ENCODE results near the gene WWOX.

WWOX gene

DNA sequence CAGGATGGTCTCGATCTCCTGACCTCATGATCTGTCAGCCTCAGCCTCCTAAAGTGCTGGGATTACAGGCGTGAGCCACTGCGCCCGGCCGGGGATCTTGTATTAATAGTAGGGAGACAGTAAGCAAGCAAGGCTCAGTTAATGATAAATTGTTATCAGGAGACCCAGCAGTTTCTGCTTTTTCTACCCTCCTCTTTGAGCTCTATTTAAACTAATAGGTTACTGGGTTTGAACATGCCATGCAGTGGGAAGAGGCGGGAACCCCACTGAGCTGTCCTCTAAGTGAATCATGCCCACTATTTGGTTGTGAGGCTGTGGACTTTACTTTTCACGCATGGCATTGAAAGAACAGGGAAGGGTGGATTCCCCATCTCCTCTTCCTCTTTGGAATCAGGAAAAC is 223.9 kb downstream of the WWOX start:
- H3K27me3 ChIP-seq, result no peaks in the 10 kb centered on the region
- H3K4me1 ChIP-seq, result peaks cover 0 to 6% (median under 1%) of the 10 kb centered on the region in 4 donors
- no peaks in the 10 kb centered on the region for H3K36me3 ChIP-seq
- H3K27ac ChIP-seq, result no peak overlapping the region
- H3K4me3 ChIP-seq, result no peak overlapping the region
- no peak for DNase-seq
- intact Hi-C loops (cut with DNase I; ENCODE audit: low total_unique reads), result no loop called here
- TF ChIP-seq, protein P1, sequence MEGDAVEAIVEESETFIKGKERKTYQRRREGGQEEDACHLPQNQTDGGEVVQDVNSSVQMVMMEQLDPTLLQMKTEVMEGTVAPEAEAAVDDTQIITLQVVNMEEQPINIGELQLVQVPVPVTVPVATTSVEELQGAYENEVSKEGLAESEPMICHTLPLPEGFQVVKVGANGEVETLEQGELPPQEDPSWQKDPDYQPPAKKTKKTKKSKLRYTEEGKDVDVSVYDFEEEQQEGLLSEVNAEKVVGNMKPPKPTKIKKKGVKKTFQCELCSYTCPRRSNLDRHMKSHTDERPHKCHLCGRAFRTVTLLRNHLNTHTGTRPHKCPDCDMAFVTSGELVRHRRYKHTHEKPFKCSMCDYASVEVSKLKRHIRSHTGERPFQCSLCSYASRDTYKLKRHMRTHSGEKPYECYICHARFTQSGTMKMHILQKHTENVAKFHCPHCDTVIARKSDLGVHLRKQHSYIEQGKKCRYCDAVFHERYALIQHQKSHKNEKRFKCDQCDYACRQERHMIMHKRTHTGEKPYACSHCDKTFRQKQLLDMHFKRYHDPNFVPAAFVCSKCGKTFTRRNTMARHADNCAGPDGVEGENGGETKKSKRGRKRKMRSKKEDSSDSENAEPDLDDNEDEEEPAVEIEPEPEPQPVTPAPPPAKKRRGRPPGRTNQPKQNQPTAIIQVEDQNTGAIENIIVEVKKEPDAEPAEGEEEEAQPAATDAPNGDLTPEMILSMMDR (IDR thresholded peaks at IDR 0.05), result no peak
- no peaks in the 10 kb centered on the region for H3K9me3 ChIP-seq

DNA sequence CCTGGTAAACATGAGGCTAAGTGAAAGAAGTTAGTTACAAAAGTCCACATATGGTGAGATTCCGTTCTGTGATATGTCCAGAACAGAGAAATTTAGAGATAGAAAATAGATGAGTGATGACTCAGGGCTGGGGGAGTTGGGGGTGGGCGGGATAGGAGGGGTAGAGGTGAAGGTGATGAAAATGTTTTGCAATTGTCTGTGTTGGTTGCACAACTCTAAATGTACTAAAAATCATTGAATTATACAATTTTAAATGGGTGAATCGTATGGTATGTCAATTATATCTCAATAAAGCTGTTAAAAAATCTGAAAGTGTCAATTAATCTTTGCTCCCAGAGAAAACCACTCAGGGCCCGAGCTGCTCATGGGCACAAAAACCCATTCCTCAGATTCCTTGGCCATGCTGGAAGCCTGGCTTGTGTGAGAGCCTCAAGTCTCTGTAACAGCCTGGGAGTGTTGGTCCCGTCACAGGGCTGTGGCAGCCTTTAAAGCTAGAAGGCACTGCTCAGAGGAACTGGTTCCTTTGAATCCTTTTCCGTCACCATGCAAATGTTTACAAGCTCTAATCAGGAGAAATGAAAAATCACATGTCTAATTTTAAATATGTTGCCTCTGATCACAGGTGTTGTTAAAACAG is 225.3 kb downstream of the WWOX start:
- Histone ChIP-seq H3K36me3 (no peaks in the 10 kb centered on the region), H3K4me3 (no peak overlapping the region), H3K27ac (no peak overlapping the region), H3K4me1 (peaks cover 0 to 3% (median 0%) of the 10 kb centered on the region in 4 donors), H3K9me3 (no peaks in the 10 kb centered on the region), H3K27me3 (no peaks in the 10 kb centered on the region)
- DNase-seq, result no peak
- intact Hi-C loops (cut with DNase I; ENCODE audit: low total_unique reads), result no loop called here
- TF ChIP-seq, protein P1 (IDR thresholded peaks at IDR 0.05), result no peak

DNA sequence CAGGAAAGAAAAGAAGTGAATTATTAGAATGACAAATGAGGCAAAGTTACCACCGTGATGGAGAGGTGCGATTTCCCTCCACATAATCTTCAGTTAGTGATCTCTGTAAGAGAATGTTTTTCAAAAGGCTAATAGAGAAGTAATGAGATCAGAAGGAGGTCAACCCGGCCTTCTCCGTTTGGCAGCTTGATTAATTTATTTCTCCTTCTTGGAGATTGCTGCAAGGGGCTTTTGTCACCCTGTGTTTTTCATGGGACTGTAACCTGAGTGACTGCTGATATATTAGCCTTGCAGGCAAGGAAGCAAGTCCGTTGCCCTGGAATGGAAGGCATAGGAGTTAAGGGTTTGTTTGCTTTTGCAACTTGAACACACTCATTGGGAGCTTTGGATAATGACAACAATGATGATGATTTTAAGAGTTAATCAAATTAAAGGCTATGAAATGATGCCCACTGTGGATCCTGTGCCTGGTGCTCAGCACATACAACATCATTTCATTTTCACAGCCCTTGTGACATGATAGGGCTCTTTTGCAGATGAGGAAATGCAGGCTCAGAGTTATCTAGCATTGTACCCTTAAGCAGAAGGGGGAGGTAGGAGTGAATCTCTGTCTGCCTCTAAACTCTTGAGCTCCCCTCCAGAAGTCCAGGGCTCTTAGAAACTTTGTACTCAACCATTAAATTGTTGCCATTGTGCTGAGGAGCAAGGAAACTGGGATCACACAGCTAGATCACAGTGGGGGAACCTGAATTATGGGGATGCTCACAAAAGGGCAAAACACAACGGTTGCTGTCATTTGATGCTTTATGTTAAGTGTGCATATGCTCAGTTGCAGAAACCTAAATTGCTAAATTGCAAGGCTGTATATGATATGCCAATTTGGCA is 226.3 kb downstream of the WWOX start:
- no peaks in the 10 kb centered on the region for H3K9me3 ChIP-seq
- no peaks in the 10 kb centered on the region for H3K36me3 ChIP-seq
- H3K27ac ChIP-seq, result no peak overlapping the region
- no peaks in the 10 kb centered on the region for H3K27me3 ChIP-seq
- intact Hi-C loops (cut with DNase I; ENCODE audit: low total_unique reads), result no loop called here
- peaks cover 0 to 3% (median 0%) of the 10 kb centered on the region in 4 donors for H3K4me1 ChIP-seq
- TF ChIP-seq, protein P1 (IDR thresholded peaks at IDR 0.05), result no peak
- H3K4me3 ChIP-seq, result no peak overlapping the region
- no peak for DNase-seq

DNA sequence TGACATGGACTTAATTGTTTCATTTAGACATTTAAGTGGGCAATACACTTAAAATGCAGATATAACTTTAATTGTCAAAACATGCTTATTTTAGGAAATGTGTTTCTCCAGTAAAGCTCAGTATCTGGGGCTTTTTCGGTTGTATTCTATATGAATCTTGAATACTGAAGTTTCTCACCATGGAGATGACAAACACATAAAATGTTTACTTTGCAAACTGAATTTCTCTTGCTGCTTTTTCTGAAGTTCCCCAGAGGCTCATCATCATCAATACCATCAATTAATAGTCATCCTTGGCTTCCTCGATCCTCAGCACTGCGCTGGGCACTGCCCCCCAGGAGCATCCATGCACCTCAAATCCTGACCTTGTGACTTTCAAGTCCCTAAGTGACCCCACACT is 227.3 kb downstream of the WWOX start:
- intact Hi-C loops (cut with DNase I; ENCODE audit: low total_unique reads), result no loop called here
- DNase-seq, result no peak
- TF ChIP-seq, protein P1 (IDR thresholded peaks at IDR 0.05), result no peak
- Histone ChIP-seq H3K4me1 (peaks cover 0 to 4% (median 0%) of the 10 kb centered on the region in 4 donors), H3K36me3 (no peaks in the 10 kb centered on the region), H3K9me3 (no peaks in the 10 kb centered on the region), H3K4me3 (no peak overlapping the region), H3K27me3 (no peaks in the 10 kb centered on the region), H3K27ac (no peak overlapping the region)

DNA sequence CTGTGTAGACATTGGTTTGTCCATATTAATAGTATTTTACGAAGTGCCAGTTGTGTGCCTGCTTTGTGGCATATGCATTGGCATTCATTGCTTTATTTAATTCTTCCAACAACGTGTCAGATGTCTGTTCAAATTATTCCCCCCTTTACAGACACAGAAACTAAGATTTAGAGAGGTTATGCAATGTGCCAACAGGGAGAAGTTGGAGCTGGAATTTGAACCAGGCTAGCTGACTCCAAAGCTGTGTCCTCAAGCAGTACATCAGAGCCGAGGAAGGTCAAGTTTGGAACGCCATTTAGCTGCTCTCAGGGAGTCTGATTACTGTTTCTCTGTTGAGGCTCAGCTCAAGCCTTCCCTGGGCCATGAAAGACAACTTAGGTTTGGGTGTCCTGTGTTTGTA is 232.3 kb downstream of the WWOX start:
- no peaks in the 10 kb centered on the region for H3K36me3 ChIP-seq
- peak overlapping the region in 1 of 2 donors; percentile 45 for H3K27ac ChIP-seq
- no peak overlapping the region for H3K4me3 ChIP-seq
- TF ChIP-seq, protein P1 (IDR thresholded peaks at IDR 0.05), result no peak
- no peaks in the 10 kb centered on the region for H3K27me3 ChIP-seq
- H3K9me3 ChIP-seq, result no peaks in the 10 kb centered on the region
- peaks cover 0 to 12% (median 0%) of the 10 kb centered on the region in 4 donors for H3K4me1 ChIP-seq
- DNase-seq, result no peak
- intact Hi-C loops (cut with DNase I; ENCODE audit: low total_unique reads), result no loop called here

Data from tibial artery (tissue), 4 donors.